Hepatic stellate cell (primary cell): Measurements from ENCODE around the gene ZRANB3.
"Not testable (repeated sequence)": the region's sequence is repeated elsewhere in the genome, so short reads cannot be mapped to it uniquely, and the experiment has no call there.

Source experiments
- DNase-seq: peaks from one replicate; pipeline ENCODE4 v3.0.0; 2011; ENCODE audit warnings: low spot score

ZRANB3 gene

GRCh38 chr2:135124924-135125886 lies 405.8 kb downstream of the ZRANB3 start:
- DNase-seq = no peak

GRCh38 chr2:135121658-135122039 lies 409.4 kb downstream of the ZRANB3 start:
- not testable (repeated sequence) for DNase-seq

GRCh38 chr2:135121016-135121657 lies 409.9 kb downstream of the ZRANB3 start:
- DNase-seq = no peak

- DNase-seq = no peak
These were observed 411.4 kb downstream of the ZRANB3 start for GRCh38 chr2:135119582-135119981.

DNA sequence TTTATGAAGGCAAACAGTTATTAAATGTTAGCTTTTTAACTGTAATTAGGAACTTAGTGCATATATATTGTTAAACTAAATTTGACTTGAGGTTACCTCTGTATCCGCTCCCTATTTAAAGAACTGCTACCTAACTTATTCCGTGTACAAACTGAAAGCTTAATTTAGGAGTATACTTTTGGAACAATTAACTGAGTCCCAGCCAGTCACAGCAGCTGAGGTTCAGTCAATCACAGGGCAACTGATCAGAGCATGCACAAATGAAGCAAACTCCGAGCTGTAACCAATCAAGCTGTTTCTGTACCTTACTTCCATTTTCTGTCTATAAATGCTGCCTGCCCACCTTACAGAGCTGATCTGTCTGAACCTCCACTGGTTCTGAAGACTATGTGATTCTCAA lies 417.7 kb downstream of the ZRANB3 start:
- no peak for DNase-seq

DNA sequence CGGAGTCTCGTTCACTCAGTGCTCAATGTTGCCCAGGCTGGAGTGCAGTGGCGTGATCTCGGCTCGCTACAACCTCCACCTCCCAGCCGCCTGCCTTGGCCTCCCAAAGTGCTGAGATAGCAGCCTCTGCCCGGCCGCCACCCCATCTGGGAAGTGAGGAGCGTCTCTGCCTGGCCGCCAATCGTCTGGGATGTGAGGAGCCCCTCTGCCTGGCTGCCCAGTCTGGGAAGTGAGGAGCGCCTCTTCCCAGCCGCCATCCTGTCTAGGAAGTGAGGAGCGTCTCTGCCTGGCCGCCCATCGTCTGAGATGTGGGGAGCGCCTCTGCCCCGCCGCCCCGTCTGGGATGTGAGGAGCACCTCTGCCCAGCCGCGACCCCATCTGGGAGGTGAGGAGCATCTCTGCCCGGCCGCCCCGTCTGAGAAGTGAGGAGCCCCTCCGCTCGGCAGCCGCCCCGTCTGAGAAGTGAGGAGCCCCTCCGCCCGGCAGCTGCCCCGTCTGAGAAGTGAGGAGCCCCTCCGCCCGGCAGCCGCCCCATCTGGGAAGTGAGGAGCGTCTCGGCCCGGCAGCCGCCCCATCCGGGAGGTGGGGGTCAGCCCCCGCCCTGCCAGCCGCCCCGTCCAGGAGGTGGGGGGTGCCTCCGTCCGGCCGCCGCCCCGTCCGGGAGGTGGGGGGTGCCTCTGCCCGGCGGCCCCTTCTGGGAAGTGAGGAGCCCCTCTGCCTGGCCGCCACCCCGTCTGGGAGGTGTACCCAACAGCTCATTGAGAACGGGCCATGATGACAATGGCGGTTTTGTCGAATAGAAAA lies 425.3 kb downstream of the ZRANB3 start:
- DNase-seq = not testable (repeated sequence)

GRCh38 chr2:135103843-135104242 lies 427.2 kb downstream of the ZRANB3 start:
- no peak for DNase-seq

- DNase-seq = no peak
These were observed 431.1 kb downstream of the ZRANB3 start for GRCh38 chr2:135099802-135100483.

DNA sequence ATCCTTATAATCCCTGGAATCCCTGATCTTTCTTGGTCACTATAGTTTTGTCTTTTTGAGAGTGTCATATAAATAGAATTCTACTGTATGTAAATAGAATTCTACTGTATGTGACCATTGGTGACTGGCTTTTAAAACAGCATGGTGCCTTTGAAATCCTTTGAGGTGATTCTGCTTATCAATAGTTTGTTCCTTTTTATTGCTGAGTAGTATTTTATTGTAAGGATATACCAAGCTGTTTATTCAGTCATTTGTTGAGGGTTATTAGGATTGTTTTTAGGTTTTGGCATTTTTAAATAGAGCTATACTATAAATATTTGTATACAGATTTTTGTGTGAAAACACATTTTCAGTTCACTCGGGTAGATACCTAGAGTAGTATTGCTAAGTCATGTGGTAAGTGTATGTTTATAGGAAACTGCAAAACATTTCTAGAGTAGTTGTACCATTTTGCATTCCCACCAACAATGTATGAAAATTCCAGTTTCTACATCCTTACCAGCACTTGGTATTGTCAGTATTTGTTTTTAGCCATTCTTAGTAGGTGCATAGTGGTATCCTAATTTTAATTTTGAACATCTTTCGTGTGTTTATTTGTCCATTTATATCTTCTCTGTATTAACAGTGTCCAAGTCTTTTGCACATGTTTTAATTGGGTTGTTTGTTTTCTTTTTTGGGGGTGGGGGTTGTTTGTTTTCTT lies 433.3 kb downstream of the ZRANB3 start:
- no peak for DNase-seq

- peak; percentile 9 for DNase-seq
These were observed 434.2 kb downstream of the ZRANB3 start for GRCh38 chr2:135096665-135097446.

- DNase-seq = no peak
These were observed 435.4 kb downstream of the ZRANB3 start for GRCh38 chr2:135095591-135095990.

DNA sequence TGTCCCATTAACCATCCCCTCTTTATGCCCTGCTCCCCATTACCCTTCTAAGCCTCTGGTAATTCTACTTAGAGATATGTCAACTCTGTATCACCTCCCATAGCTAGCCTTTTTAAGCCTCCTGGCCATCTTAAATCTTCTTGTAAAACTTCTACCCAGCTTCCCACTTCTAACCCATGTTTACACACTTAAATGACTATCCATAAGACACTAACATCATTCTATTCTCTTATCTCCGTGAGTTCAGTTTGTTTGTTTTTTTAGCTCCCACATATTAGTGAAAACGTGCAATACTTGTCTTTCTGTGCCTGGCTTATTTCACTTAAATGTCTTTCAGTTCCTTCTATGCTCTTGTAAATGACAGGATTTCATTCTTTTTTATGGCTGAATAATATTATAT lies 436.5 kb downstream of the ZRANB3 start:
- no peak for DNase-seq

DNA sequence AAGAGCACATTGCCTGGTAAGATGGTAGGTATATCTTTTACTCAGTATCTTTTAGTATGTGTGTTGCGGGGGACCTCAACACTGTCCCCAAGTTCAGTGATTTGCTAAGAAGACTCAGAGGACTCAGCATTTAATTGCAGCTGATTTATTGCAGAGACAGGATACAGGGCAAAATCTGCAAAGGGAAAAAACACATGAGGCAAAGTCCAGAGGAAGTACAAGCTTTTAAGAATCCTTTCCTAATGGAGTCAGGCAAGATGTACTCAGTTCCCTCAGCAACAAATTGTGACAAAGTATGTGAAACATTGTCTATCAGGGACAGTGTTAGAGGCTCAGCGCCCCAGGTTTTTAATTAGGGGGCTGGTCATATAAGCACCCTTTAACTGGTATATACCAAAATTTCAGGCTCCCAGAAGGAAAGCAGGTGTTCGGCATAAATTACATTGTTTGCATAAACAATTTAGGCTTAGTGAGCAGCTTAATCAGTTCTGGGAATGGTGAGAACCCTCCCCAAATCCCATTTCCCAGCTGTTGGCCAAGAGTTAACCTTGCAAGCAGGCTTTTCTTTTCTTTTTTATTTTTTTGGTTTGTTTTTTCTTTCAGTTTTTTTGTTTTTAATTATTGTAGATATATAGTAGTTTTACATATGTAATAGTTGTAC lies 437.2 kb downstream of the ZRANB3 start:
- DNase-seq = no peak

DNA sequence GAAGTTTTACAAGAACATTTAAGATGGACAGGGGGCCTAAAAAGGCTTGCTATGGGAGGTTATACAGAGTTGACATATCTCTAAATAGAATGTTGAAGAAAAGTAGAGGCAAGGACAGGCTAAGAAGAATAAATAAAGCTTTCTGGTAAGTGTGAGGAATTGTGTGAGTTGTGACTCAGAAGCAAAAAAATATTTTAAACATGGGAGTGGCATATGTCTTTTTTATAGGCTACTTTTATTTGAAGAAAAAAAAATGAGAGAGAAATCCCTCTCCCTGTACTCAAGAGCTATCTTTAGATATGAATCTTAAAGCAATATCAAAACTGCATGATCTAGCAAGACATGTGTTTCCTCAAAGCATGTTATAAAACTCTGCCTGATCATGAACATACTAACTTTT lies 437.8 kb downstream of the ZRANB3 start:
- DNase-seq = peak; percentile 3

GRCh38 chr2:135091681-135092080 lies 439.3 kb downstream of the ZRANB3 start:
- no peak for DNase-seq

GRCh38 chr2:135089597-135089996 lies 441.4 kb downstream of the ZRANB3 start:
- DNase-seq = not testable (repeated sequence)
